Muscle layer of colon (tissue), 2 donors: ENCODE measurements around the gene ZNF174.
A peak's percentile ranks its signal among the peaks of the same experiment; 100 is the strongest.

ENCODE experiments used
- H3K27ac ChIP-seq: one replicate; pipeline ENCODE4 v1.7.0; 2013; ENCODE audit warnings: low read depth, mild to moderate bottlenecking, low read length, moderate library complexity
- H3K27me3 ChIP-seq, 2 donors: one replicate each; pipeline ENCODE4 v1.7.0; 2013; ENCODE audit warnings: low read length in 2 of 2, mild to moderate bottlenecking in 2 of 2; ENCODE audit not compliant: insufficient read depth in 2 of 2, control insufficient read depth in 1 of 2
- H3K36me3 ChIP-seq: one replicate; pipeline ENCODE4 v1.7.0; 2013; ENCODE audit warnings: mild to moderate bottlenecking, low read length; ENCODE audit not compliant: insufficient read depth
- H3K4me1 ChIP-seq: one replicate; pipeline ENCODE4 v1.7.0; 2013; ENCODE audit warnings: mild to moderate bottlenecking, low read length; ENCODE audit not compliant: insufficient read depth
- H3K4me3 ChIP-seq, 2 donors: one replicate each; pipeline ENCODE4 v1.7.0; 2013; ENCODE audit warnings: low read length in 2 of 2, low read depth in 1 of 2, mild to moderate bottlenecking in 1 of 2, moderate library complexity in 1 of 2
- H3K9ac ChIP-seq: one replicate; pipeline ENCODE4 v1.7.0; 2013; ENCODE audit warnings: low read length
- H3K9me3 ChIP-seq: one replicate; pipeline ENCODE4 v1.7.0; 2013; ENCODE audit warnings: mild to moderate bottlenecking, low read length
- donor health status: abdominal sarcoma.
- donor health status: Adenocarcinoma of cecum.

ZNF174 gene

DNA sequence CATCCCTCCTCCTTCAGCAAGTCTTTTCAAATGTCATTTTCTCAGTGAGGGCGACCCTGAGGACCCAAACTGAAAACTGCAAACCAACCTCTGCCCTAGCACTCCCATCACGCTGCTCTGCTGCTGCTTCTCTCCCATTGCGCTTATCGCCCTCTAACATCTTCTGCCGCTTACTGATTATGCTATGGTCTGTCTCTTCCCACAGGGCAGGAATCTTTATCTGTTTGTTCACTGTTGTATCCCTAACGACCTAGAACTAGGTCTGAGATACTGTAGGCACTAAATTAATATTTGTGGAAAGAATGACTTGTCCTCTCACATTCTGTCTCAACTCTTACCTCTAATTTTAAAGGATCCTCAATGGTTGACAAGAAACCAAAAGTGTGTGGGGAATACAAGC lies 12.7 kb upstream of the ZNF174 start:
- Histone ChIP-seq H3K36me3 (peaks cover 60% of the 10 kb centered on the region), H3K9ac (no peak overlapping the region), H3K27me3 (no peaks in the 10 kb centered on the region), H3K4me1 (no peaks in the 10 kb centered on the region), H3K4me3 (no peak overlapping the region), H3K9me3 (peaks cover 53% of the 10 kb centered on the region), H3K27ac (no peak overlapping the region)

- Histone ChIP-seq H3K27me3 (no peaks in the 10 kb centered on the region), H3K4me1 (no peaks in the 10 kb centered on the region), H3K27ac (no peak overlapping the region), H3K4me3 (no peak overlapping the region), H3K9me3 (peaks cover 41% of the 10 kb centered on the region), H3K36me3 (peaks cover 60% of the 10 kb centered on the region), H3K9ac (no peak overlapping the region)
Observed at GRCh38 chr16:3389663-3390338, 11.2 kb upstream of the ZNF174 start.

GRCh38 chr16:3400446-3400778 lies 603 bp upstream of the ZNF174 start:
- Histone ChIP-seq H3K36me3 (peaks cover 39% of the 10 kb centered on the region), H3K4me3 (peak overlapping the region; percentile 82 to 87), H3K27me3 (no peaks in the 10 kb centered on the region), H3K9ac (peak overlapping the region; percentile 76), H3K4me1 (peaks cover 18% of the 10 kb centered on the region), H3K9me3 (peaks cover 27% of the 10 kb centered on the region), H3K27ac (peak overlapping the region; percentile 85)

- Histone ChIP-seq H3K27me3 (no peaks in the 10 kb centered on the region), H3K9ac (peak overlapping the region; percentile 35), H3K27ac (peak overlapping the region; percentile 92), H3K9me3 (peaks cover 29% of the 10 kb centered on the region), H3K4me3 (peak overlapping the region; percentile 87 to 94), H3K36me3 (peaks cover 41% of the 10 kb centered on the region), H3K4me1 (peaks cover 18% of the 10 kb centered on the region)
Observed at GRCh38 chr16:3401719-3402397, 843 bp downstream of the ZNF174 start.

DNA sequence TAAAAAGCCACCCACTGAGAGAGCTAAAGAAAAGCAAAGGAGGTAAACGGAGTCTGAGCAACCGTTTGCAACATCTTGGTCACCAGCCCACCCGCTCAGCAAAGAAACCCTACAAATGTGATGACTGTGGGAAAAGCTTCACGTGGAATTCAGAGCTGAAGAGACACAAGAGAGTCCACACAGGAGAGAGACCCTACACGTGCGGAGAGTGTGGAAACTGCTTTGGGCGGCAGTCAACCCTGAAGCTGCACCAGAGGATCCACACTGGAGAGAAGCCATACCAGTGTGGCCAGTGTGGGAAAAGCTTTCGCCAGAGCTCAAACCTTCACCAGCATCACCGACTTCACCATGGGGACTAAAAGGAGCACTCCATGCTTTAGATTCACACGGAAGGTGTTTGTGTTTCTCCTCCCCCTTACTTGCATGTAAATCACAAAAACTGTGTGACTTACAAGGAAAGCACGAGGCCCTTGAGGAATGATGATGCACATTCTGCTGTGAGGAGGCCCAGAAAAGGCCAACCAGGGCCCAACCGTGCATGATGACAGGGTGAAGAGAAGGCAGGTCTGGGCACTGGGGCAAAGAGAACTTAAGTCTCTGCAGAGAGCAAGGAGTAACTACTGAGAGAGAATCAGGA lies 7.7 kb downstream of the ZNF174 start:
- peaks cover 7% of the 10 kb centered on the region for H3K4me1 ChIP-seq
- H3K27me3 ChIP-seq = no peaks in the 10 kb centered on the region
- no peak overlapping the region for H3K9ac ChIP-seq
- H3K36me3 ChIP-seq = peaks cover 61% of the 10 kb centered on the region
- peak overlapping the region; percentile 12 to 49 for H3K4me3 ChIP-seq
- peaks cover 60% of the 10 kb centered on the region for H3K9me3 ChIP-seq
- H3K27ac ChIP-seq = no peak overlapping the region

DNA sequence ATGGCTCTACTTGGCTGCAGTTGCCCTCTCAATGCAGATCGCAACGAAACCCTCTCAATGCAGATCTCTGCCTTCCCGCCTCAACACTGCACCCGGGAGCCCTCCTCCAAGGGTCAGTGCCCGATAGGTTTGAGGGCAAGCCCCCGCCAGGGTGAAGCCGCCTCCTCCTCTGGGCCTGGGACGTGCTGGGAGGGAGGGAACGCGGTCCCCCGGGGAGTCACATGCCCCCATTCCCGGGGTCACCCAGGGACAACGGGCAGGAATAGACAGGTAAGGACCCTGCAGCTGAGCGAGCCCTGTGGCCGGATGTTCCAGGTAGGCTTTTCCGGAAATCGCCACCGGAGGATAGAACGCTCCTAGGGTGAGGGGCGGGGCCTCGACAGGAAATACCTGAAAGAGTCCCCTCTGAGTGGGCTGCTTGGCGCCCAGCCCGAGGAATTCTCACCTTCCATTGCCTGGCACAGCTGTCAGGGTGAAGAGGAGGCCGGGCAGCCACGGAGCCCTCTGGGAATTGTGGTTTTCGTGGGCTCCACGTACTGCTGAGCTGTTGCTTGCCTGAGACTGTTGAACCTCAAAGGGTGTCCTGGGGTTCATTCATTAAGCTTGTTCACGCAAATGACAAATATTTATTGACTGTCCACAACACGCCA lies 12.8 kb downstream of the ZNF174 start:
- Histone ChIP-seq H3K4me1 (no peaks in the 10 kb centered on the region), H3K27me3 (no peaks in the 10 kb centered on the region), H3K4me3 (no peak overlapping the region), H3K36me3 (peaks cover 10% of the 10 kb centered on the region), H3K9me3 (peaks cover 33% of the 10 kb centered on the region), H3K27ac (no peak overlapping the region), H3K9ac (no peak overlapping the region)

- H3K27ac ChIP-seq = no peak overlapping the region
- no peak overlapping the region for H3K9ac ChIP-seq
- H3K9me3 ChIP-seq = no peaks in the 10 kb centered on the region
- no peaks in the 10 kb centered on the region for H3K27me3 ChIP-seq
- H3K4me1 ChIP-seq = no peaks in the 10 kb centered on the region
- H3K36me3 ChIP-seq = no peaks in the 10 kb centered on the region
- H3K4me3 ChIP-seq = peak overlapping the region in 1 of 2 donors; percentile 32
Observed at GRCh38 chr16:3431779-3432219, 30.8 kb downstream of the ZNF174 start.

DNA sequence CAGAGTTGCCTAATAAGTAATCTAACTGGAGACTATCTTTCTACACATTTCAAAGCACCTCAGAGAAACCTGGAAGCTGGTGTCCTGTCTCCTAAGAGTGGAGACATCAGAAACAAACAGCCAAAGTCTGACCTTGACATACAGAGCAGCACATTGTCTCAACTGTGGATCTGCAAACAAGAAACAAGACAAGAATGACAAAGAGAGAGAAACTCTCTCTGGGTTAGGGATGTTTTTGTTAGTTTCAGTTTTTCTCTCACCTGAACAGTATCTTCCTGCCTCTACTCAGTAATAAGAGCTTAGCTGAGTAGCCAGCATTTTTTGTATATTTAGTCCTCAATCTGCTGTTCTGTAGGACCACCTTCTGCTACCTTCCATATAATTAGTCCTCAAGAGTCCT lies 33.4 kb downstream of the ZNF174 start:
- H3K9me3 ChIP-seq = no peaks in the 10 kb centered on the region
- H3K36me3 ChIP-seq = no peaks in the 10 kb centered on the region
- no peak overlapping the region for H3K9ac ChIP-seq
- no peaks in the 10 kb centered on the region for H3K27me3 ChIP-seq
- H3K4me1 ChIP-seq = no peaks in the 10 kb centered on the region
- H3K27ac ChIP-seq = no peak overlapping the region
- no peak overlapping the region for H3K4me3 ChIP-seq

DNA sequence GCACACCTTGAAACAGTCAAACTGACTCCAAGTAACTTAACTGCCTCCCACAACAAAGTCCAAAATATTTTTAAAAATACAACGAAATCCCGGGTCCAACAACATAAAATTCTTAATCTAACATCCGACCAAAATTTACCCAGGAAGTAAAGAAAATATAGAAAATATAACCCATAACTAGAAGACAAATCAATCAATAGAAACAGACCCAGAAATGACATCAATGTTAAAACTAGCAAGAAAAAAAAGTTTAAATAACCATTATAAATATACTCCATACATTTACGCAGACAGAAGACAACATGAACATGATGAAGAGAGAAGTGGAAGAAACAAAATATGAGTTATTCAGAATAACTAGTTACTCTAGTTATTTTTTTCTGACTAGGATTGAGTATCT lies 38.6 kb downstream of the ZNF174 start:
- Histone ChIP-seq H3K4me3 (no peak overlapping the region), H3K27ac (no peak overlapping the region), H3K27me3 (no peaks in the 10 kb centered on the region), H3K9ac (no peak overlapping the region), H3K36me3 (peaks cover 4% of the 10 kb centered on the region), H3K4me1 (peaks cover 4% of the 10 kb centered on the region), H3K9me3 (no peaks in the 10 kb centered on the region)

DNA sequence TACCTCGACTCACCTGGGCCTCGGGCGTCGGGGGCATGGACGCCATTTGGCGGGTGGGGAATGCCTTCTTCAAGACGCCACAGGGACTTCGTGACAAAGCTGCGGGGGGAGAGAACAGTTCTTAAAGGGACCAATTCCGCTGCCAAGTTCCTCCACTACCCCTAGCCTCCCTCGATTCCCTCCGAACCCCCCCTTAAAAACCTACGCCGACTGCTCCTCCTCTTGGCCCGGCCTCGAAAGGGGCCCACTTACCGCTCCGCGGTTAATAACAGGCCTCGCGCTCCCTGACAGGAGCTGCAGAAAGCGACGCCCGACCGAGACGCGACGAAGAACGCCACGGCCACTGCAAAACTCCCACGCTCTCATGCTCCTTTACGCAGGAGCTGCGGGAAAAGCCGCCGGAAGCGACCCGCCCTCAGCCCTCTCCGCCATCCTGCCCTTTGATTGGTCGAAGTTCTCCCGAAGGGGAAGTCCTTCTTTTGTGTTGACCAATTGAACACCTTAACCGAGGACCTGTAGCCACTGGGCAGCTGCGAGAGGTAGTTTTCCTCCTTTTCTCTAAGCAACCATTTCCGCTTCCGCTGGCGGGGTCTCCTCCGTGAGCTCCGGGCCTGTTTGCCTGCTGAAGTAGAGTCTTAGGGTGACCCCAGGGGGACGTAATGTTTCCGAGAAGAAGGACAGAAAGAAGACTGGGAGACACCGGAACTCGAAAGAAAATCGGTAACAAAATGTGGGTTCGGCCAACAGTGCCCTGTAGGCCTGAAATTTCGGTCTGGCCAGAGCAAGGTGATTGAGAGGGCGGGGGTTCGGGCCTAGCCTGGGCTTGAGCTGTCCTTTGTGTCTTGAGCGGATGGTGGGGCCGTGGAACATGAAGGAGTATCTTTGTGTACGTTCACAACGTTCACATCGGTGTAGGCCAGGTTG lies 42.4 kb downstream of the ZNF174 start, which contains the start of the genes NAA60 and ZNF597:
Gene NAA60 (plus strand): TSS at position 573 of the 924 bp plus-strand sequence. CDS start 32,548 bp downstream, outside the sequence.
Gene ZNF597 (minus strand): TSS at position 397 of the 924 bp plus-strand sequence. CDS start 351 bp downstream, at position 46.
- Histone ChIP-seq H3K9ac (peak within 1 kb of the TSS; percentile 40), H3K27ac (peak within 1 kb of the TSS; percentile 55), H3K4me1 (peaks cover 9% of the 10 kb centered on the region), H3K36me3 (peaks cover 4% of the 10 kb centered on the region), H3K4me3 (peak within 1 kb of the TSS; percentile 64 to 77), H3K27me3 (no peaks in the 10 kb centered on the region), H3K9me3 (no peaks in the 10 kb centered on the region)
